T-cell (primary cell): ENCODE results near the gene NUF2. TPM values are rescaled to one million over a fixed set of nuclear protein-coding genes. Genes with fewer than 3 reads are reported as not detected.

ENCODE experiments used
- ATAC-seq, 4 experiments: fragments of 200-7000 bp in 3 of 4; fragments of 150-1000 bp in 1 of 4; cut with Tn5 transposase; replicated peaks in 1 of 4; 1 replicate in 3 of 4; 2 replicates in 1 of 4; pipeline ENCODE4 v1.10.0; 2021; ENCODE audit warnings: moderate library complexity in 3 of 4, mild to moderate bottlenecking in 2 of 4, moderate number of reproducible peaks in 1 of 4
- CTCF ChIA-PET, 2 donors: fragments of 300-600 bp; sonication (Branson Sonifier 250); formaldehyde crosslinking; loops; one replicate each; lab custom pipeline; 2022; ENCODE audit warnings: antibody characterized with exemption in 2 of 2; lab: Charles Lee
- POLR2A ChIA-PET, 2 donors: fragments of 300-600 bp; sonication (Branson Sonifier 250); formaldehyde crosslinking; loops; one replicate each; lab custom pipeline; 2022; ENCODE audit warnings: antibody characterized with exemption in 2 of 2; lab: Charles Lee
- DNase-seq, 35 experiments: peaks; one replicate each; pipeline versions ENCODE4 v3.0.0 to v3.0.0-alpha.2; 2013 to 2023
- H3K27ac ChIP-seq: one replicate; pipeline ENCODE4 v1.5.1; 2013; ENCODE audit warnings: low read length
- H3K27me3 ChIP-seq, 2 experiments: replicated peaks in 1 of 2; 1 replicate in 1 of 2; 2 replicates in 1 of 2; pipeline versions ENCODE4 v1.6.1 to v1.7.0; 2013; ENCODE audit warnings: low read length in 1 of 2, mixed read lengths in 1 of 2; ENCODE audit not compliant: control insufficient read depth in 2 of 2, insufficient read depth in 2 of 2; ENCODE audit errors: extremely low read depth in 1 of 2
- H3K36me3 ChIP-seq, 2 donors: 1 replicate in 1 of 2; 2 replicates in 1 of 2; pipeline versions ENCODE4 v1.6.1 to v1.7.0; 2013; ENCODE audit warnings: low read length in 1 of 2; ENCODE audit not compliant: control insufficient read depth in 2 of 2, insufficient read depth in 1 of 2; ENCODE audit errors: extremely low read depth in 1 of 2
- H3K4me1 ChIP-seq, 2 experiments: 1 replicate in 1 of 2; 2 replicates in 1 of 2; pipeline versions ENCODE4 v1.6.1 to v1.7.0; 2013; ENCODE audit warnings: low read length in 2 of 2, mixed read lengths in 1 of 2; ENCODE audit not compliant: insufficient read depth in 2 of 2, control insufficient read depth in 1 of 2; ENCODE audit errors: extremely low read depth in 1 of 2
- H3K4me3 ChIP-seq, 2 donors: 1 replicate in 1 of 2; 2 replicates in 1 of 2; pipeline versions ENCODE4 v1.5.1 to v1.7.0; 2013; ENCODE audit warnings: mild to moderate bottlenecking in 2 of 2, low read length in 1 of 2, moderate library complexity in 1 of 2; ENCODE audit not compliant: control insufficient read depth in 1 of 2; ENCODE audit errors: extremely low read depth in 1 of 2
- H3K9me3 ChIP-seq: 2 replicates; pipeline ENCODE4 v1.7.0; 2013
- H3K27ac Mint-ChIP-seq, 2 donors: one replicate each; pipeline ENCODE4 v1.8.0; 2020 to 2021; ENCODE audit warnings: mild to moderate bottlenecking in 2 of 2, mixed read lengths in 2 of 2
- H3K27me3 Mint-ChIP-seq, 2 donors: one replicate each; pipeline ENCODE4 v1.8.0; 2021 to 2022; ENCODE audit warnings: mixed read lengths in 2 of 2
- H3K36me3 Mint-ChIP-seq: one replicate; pipeline ENCODE4 v1.8.0; 2021; ENCODE audit warnings: mixed read lengths
- H3K4me1 Mint-ChIP-seq, 3 donors: one replicate each; pipeline ENCODE4 v1.8.0; 2020 to 2022; ENCODE audit warnings: mixed read lengths in 3 of 3, mild to moderate bottlenecking in 1 of 3
- H3K4me3 Mint-ChIP-seq, 3 donors: one replicate each; pipeline ENCODE4 v1.8.0; 2020 to 2022; ENCODE audit warnings: mild to moderate bottlenecking in 3 of 3, mixed read lengths in 3 of 3, moderate library complexity in 3 of 3
- H3K9me3 Mint-ChIP-seq, 3 donors: one replicate each; pipeline ENCODE4 v1.8.0; 2020 to 2022; ENCODE audit warnings: mixed read lengths in 3 of 3
- WGBS: methylation state at CpG from one replicate; pipeline ENCODE4 v1.1.5; 2013; ENCODE audit warnings: missing lambda C conversion rate; ENCODE audit not compliant: insufficient coverage; 5-methylcytosine and 5-hydroxymethylcytosine counted together
- total RNA-seq, 35 experiments: library from RNA in 6 of 35; stranded (reverse) in 6 of 35; fragments of 120-200 nt in 1 of 35; gene quantifications; one replicate each; pipeline versions ENCODE4 v1.2.1 to v1.2.4 and lab custom pipeline; 2013 to 2026

NUF2 gene
- total RNA-seq, 5 donors from 2014 or later (not counting 1 experiment from before 2014, with no cell fraction given), result 1.3 to 3.4 (median 2.3) TPM

GRCh38 chr1:163300568-163300967, 21.2 kb upstream of the NUF2 start:
- Histone ChIP-seq H3K4me1 (no peaks in the 10 kb centered on the region), H3K27me3 (no peaks in the 10 kb centered on the region), H3K9me3 (no peaks in the 10 kb centered on the region), H3K27ac (no peak overlapping the region), H3K36me3 (peaks cover 0 to 16% of the 10 kb centered on the region in 2 donors), H3K4me3 (no peak overlapping the region)
- ChIA-PET POLR2A (no interaction called here), CTCF (interaction anchor here in 1 of 2 donors (1.5 kb wide), 1 partner anchor 15 kb away, joined by 4 read pairs; no protein-coding TSS in a partner anchor)
- H3K27me3 Mint-ChIP-seq, result no peaks in the 10 kb centered on the region
- DNase-seq (no peak), ATAC-seq (no peak)
- H3K36me3 Mint-ChIP-seq, result peaks cover 70% of the 10 kb centered on the region
- H3K27ac Mint-ChIP-seq, result no peak overlapping the region
- no peak overlapping the region for H3K4me3 Mint-ChIP-seq
- 100% methylated on average over 3 of the region's 4 CpGs for WGBS
- no peaks in the 10 kb centered on the region for H3K4me1 Mint-ChIP-seq
- no peaks in the 10 kb centered on the region for H3K9me3 Mint-ChIP-seq

- no peak for ATAC-seq
- Mint-ChIP-seq H3K27me3 (no peaks in the 10 kb centered on the region), H3K4me3 (no peak overlapping the region), H3K9me3 (no peaks in the 10 kb centered on the region), H3K27ac (no peak overlapping the region), H3K36me3 (peaks cover 55% of the 10 kb centered on the region), H3K4me1 (no peaks in the 10 kb centered on the region)
- H3K27me3 ChIP-seq, result no peaks in the 10 kb centered on the region
- H3K27ac ChIP-seq, result no peak overlapping the region
- H3K9me3 ChIP-seq, result no peaks in the 10 kb centered on the region
- no peak for DNase-seq
- H3K4me3 ChIP-seq, result no peak overlapping the region
- CTCF ChIA-PET, result interaction anchor here in 1 of 2 donors (0.6 kb wide), 1 partner anchor 452 kb away, joined by 5 read pairs; no protein-coding TSS in a partner anchor
- H3K36me3 ChIP-seq, result peaks cover 0 to 12% of the 10 kb centered on the region in 2 donors
- H3K4me1 ChIP-seq, result no peaks in the 10 kb centered on the region
- POLR2A ChIA-PET, result interaction anchor here in 1 of 2 donors (0.6 kb wide), 1 partner anchor 689 kb away, joined by 4 read pairs; no protein-coding TSS in a partner anchor
- WGBS, result 100% methylated on average over 3 of the region's 5 CpGs
Observed at GRCh38 chr1:163303561-163303960, 18.2 kb upstream of the NUF2 start.

GRCh38 chr1:163305441-163305840, 16.3 kb upstream of the NUF2 start:
- H3K36me3 Mint-ChIP-seq, result peaks cover 52% of the 10 kb centered on the region

GRCh38 chr1:163307479-163308171, 14.1 kb upstream of the NUF2 start:
- Histone ChIP-seq H3K36me3 (peaks cover 0 to 8% of the 10 kb centered on the region in 2 donors), H3K9me3 (no peaks in the 10 kb centered on the region), H3K4me1 (no peaks in the 10 kb centered on the region), H3K4me3 (no peak overlapping the region), H3K27ac (no peak overlapping the region), H3K27me3 (no peaks in the 10 kb centered on the region)
- ChIA-PET CTCF (no interaction called here), POLR2A (no interaction called here)
- Mint-ChIP-seq H3K4me3 (no peak overlapping the region), H3K27ac (no peak overlapping the region), H3K9me3 (no peaks in the 10 kb centered on the region), H3K4me1 (no peaks in the 10 kb centered on the region), H3K27me3 (no peaks in the 10 kb centered on the region), H3K36me3 (peaks cover 52% of the 10 kb centered on the region)
- WGBS, result no CpG with 5 or more reads among the region's 5 CpGs
- ATAC-seq (no peak), DNase-seq (no peak)

More at GRCh38 chr1:163305441-163305840, 16.3 kb upstream of the NUF2 start:
- whole genome bisulfite sequencing, result 90% methylated on average over 1 of the region's 1 CpG
- Histone ChIP-seq H3K4me1 (no peaks in the 10 kb centered on the region), H3K27ac (no peak overlapping the region), H3K9me3 (no peaks in the 10 kb centered on the region), H3K4me3 (no peak overlapping the region), H3K27me3 (no peaks in the 10 kb centered on the region), H3K36me3 (peaks cover 0 to 12% of the 10 kb centered on the region in 2 donors)
- no peaks in the 10 kb centered on the region for H3K27me3 Mint-ChIP-seq
- CTCF ChIA-PET, result interaction anchor here in 1 of 2 donors (0.6 to 1.1 kb wide), 2 partner anchors 62 to 451 kb away, joined by 4 to 7 read pairs; no protein-coding TSS in a partner anchor
- ATAC-seq (no peak), DNase-seq (no peak)
- POLR2A ChIA-PET, result no interaction called here
- H3K9me3 Mint-ChIP-seq, result no peaks in the 10 kb centered on the region
- H3K4me1 Mint-ChIP-seq, result no peaks in the 10 kb centered on the region
- no peak overlapping the region for H3K27ac Mint-ChIP-seq
- no peak overlapping the region for H3K4me3 Mint-ChIP-seq

- Mint-ChIP-seq H3K27ac (no peak overlapping the region), H3K4me3 (no peak overlapping the region), H3K36me3 (peaks cover 44% of the 10 kb centered on the region), H3K9me3 (no peaks in the 10 kb centered on the region), H3K4me1 (no peaks in the 10 kb centered on the region), H3K27me3 (no peaks in the 10 kb centered on the region)
- WGBS, result 100% methylated on average over 1 of the region's 1 CpG
- ChIA-PET POLR2A (no interaction called here), CTCF (no interaction called here)
- no peak overlapping the region for H3K27ac ChIP-seq
- H3K4me1 ChIP-seq, result no peaks in the 10 kb centered on the region
- H3K36me3 ChIP-seq, result peaks cover 0 to 6% of the 10 kb centered on the region in 2 donors
- no peaks in the 10 kb centered on the region for H3K9me3 ChIP-seq
- no peaks in the 10 kb centered on the region for H3K27me3 ChIP-seq
- DNase-seq (no peak), ATAC-seq (no peak)
- H3K4me3 ChIP-seq, result no peak overlapping the region
Observed at GRCh38 chr1:163308811-163309210, 12.9 kb upstream of the NUF2 start.

GRCh38 chr1:163315773-163316374, 5.9 kb upstream of the NUF2 start:
- peaks cover 2 to 4% (median 3%) of the 10 kb centered on the region in 3 donors for H3K4me1 Mint-ChIP-seq
- Histone ChIP-seq H3K36me3 (peaks cover 0 to 15% of the 10 kb centered on the region in 2 donors), H3K4me1 (peaks cover 2% of the 10 kb centered on the region in 2 experiments), H3K4me3 (no peak overlapping the region), H3K27me3 (no peaks in the 10 kb centered on the region), H3K9me3 (no peaks in the 10 kb centered on the region), H3K27ac (no peak overlapping the region)
- ChIA-PET POLR2A (no interaction called here), CTCF (interaction anchor here (0.8 to 4.8 kb wide), 11 partner anchors 10 to 468 kb away, joined by 3 to 50 read pairs (median 4); partner anchors contain the start of gene CCDC190 (in 1 of the 2))
- no peaks in the 10 kb centered on the region for H3K27me3 Mint-ChIP-seq
- H3K4me3 Mint-ChIP-seq, result no peak overlapping the region
- peaks cover 11% of the 10 kb centered on the region for H3K36me3 Mint-ChIP-seq
- ATAC-seq, result no peak
- no peaks in the 10 kb centered on the region for H3K9me3 Mint-ChIP-seq
- no CpG with 5 or more reads among the region's 6 CpGs for WGBS
- no peak overlapping the region for H3K27ac Mint-ChIP-seq
- peak in 28 of 35 experiments; percentile 3 to 71 (median 31) for DNase-seq
